SK-N-SH (cell line): ENCODE data around the gene SLC38A3. TPM values are rescaled to one million over a fixed set of nuclear protein-coding genes. Genes with fewer than 3 reads are reported as not detected.
A peak's percentile ranks its signal among the peaks of the same experiment; 100 is the strongest.

Experiments used
- CTCF ChIA-PET: fragments of 300-600, 350-600 bp; formaldehyde crosslinking; extraction: SDS; loops from one replicate; lab custom pipeline; 2021; lab: Yijun Ruan, JAX
- POLR2A ChIA-PET: fragments of 350-600 bp; sonication (Branson Sonifier 250); formaldehyde crosslinking; extraction: SDS; loops from one replicate; lab custom pipeline; 2020; ENCODE audit warnings: antibody characterized with exemption, inconsistent platforms; lab: Yijun Ruan, JAX
- DNase-seq: peaks from one replicate; pipeline ENCODE4 v3.0.0; 2012
- H2AFZ ChIP-seq: fragments of 200-600 bp; sonication (generic); 2 replicates; pipeline ENCODE4 v1.8.1; 2016; ENCODE audit warnings: antibody characterized with exemption, mild to moderate bottlenecking, low read depth
- H3F3A ChIP-seq: fragments of 200-600 bp; sonication (generic); replicated peaks from 2 replicates; pipeline ENCODE3; 2016; ENCODE audit warnings: antibody characterized with exemption, mild to moderate bottlenecking; ENCODE audit not compliant: insufficient read depth
- H3K27ac ChIP-seq, 2 experiments: fragments of 200-500 bp in 1 of 2; fragments of 200-600 bp in 1 of 2; sonication (Bioruptor generic) in 1 of 2; sonication (generic), shearing (Covaris generic) in 1 of 2; 2 replicates each; pipeline versions ENCODE4 v1.5.1 to v1.6.1; 2014 to 2016; ENCODE audit warnings: low read depth in 2 of 2, inconsistent platforms in 1 of 2, low read length in 1 of 2, mild to moderate bottlenecking in 1 of 2, mixed read lengths in 1 of 2
- H3K27me3 ChIP-seq: fragments of 200-600 bp; sonication (generic), shearing (Covaris generic); 2 replicates; pipeline ENCODE4 v1.6.1; 2016; ENCODE audit warnings: mixed run types; ENCODE audit not compliant: insufficient read depth
- H3K36me3 ChIP-seq, 2 experiments: fragments of 200-500 bp in 1 of 2; fragments of 200-600 bp in 1 of 2; sonication (Bioruptor generic) in 1 of 2; sonication (generic) in 1 of 2; replicated peaks in 1 of 2; 2 replicates each; pipeline versions ENCODE3 to v1.5.1; 2014 to 2016; ENCODE audit warnings: low read length in 1 of 2, mild to moderate bottlenecking in 1 of 2; ENCODE audit not compliant: insufficient read depth in 2 of 2, control insufficient read depth in 1 of 2
- H3K4me1 ChIP-seq, 2 experiments: fragments of 200-500 bp in 1 of 2; fragments of 200-600 bp in 1 of 2; sonication (Bioruptor generic) in 1 of 2; sonication (generic), shearing (Covaris generic) in 1 of 2; 2 replicates each; pipeline versions ENCODE4 v1.5.1 to v1.6.1; 2014 to 2016; ENCODE audit warnings: low read depth in 1 of 2, low read length in 1 of 2, mixed run types in 1 of 2; ENCODE audit not compliant: insufficient read depth in 2 of 2, control insufficient read depth in 1 of 2
- H3K4me2 ChIP-seq: fragments of 200-600 bp; sonication (generic), shearing (Covaris generic); 2 replicates; pipeline ENCODE4 v1.6.1; 2017; ENCODE audit warnings: mixed run types
- H3K4me3 ChIP-seq, 2 experiments: fragments of 200-500 bp in 1 of 2; fragments of 200-600 bp in 1 of 2; sonication (Bioruptor generic) in 1 of 2; sonication (generic), shearing (Covaris generic) in 1 of 2; 2 replicates each; pipeline versions ENCODE4 v1.5.1 to v1.8.1; 2014 to 2016; ENCODE audit warnings: low read depth in 2 of 2, inconsistent platforms in 1 of 2, low read length in 1 of 2, mild to moderate bottlenecking in 1 of 2, mixed read lengths in 1 of 2, moderate library complexity in 1 of 2
- H3K79me2 ChIP-seq: fragments of 200-600 bp; sonication (generic); 2 replicates; pipeline ENCODE4 v1.8.1; 2017; ENCODE audit warnings: mild to moderate bottlenecking; ENCODE audit not compliant: insufficient read depth
- H3K9ac ChIP-seq: fragments of 200-600 bp; sonication (generic); 2 replicates; pipeline ENCODE4 v1.6.1; 2017; ENCODE audit warnings: mixed run types
- H3K9me2 ChIP-seq: fragments of 200-600 bp; sonication (generic); 2 replicates; pipeline ENCODE4 v1.6.1; 2017; ENCODE audit warnings: mixed run types
- H3K9me3 ChIP-seq: fragments of 200-600 bp; sonication (generic); 2 replicates; pipeline ENCODE4 v1.6.1; 2017; ENCODE audit warnings: mixed run types, mild to moderate bottlenecking, moderate library complexity
- H4K20me1 ChIP-seq: fragments of 200-600 bp; sonication (generic); 2 replicates; pipeline ENCODE4 v1.6.1; 2017; ENCODE audit warnings: mild to moderate bottlenecking, mixed run types; ENCODE audit not compliant: insufficient read depth
- CHD2 ChIP-seq: fragments of 150-350 bp; IDR thresholded peaks from 2 replicates; pipeline ENCODE4 v1.6.1; 2018; ENCODE audit warnings: low read length; ENCODE audit not compliant: partially characterized antibody
- ELF1 ChIP-seq: IDR thresholded peaks from 2 replicates; pipeline ENCODE4 v1.4.0; 2012
- EP300 ChIP-seq, 2 experiments: IDR thresholded peaks; 2 replicates each; pipeline versions ENCODE4 v1.4.0 to v1.6.1; 2012; ENCODE audit warnings: borderline replicate concordance in 1 of 2, low read depth in 1 of 2, low read length in 1 of 2
- EZH2phosphoT487 ChIP-seq: fragments of 200-600 bp; sonication (generic); IDR thresholded peaks from 2 replicates; pipeline ENCODE4 v1.6.1; 2017; ENCODE audit warnings: low read depth, mixed run types, mild to moderate bottlenecking, antibody characterized with exemption, moderate library complexity, borderline replicate concordance
- FOXM1 ChIP-seq: IDR thresholded peaks from 2 replicates; pipeline ENCODE4 v1.4.0; 2012; ENCODE audit warnings: low read depth, mild to moderate bottlenecking
- NFIC ChIP-seq: IDR thresholded peaks from 2 replicates; pipeline ENCODE4 v1.4.0; 2012; ENCODE audit warnings: borderline replicate concordance
- NRF1 ChIP-seq: IDR thresholded peaks from 2 replicates; pipeline ENCODE4 v1.6.1; 2012; ENCODE audit warnings: low read depth, mild to moderate bottlenecking, low read length
- POLR2AphosphoS5 ChIP-seq: IDR thresholded peaks from 2 replicates; pipeline ENCODE4 v1.6.1; 2012; ENCODE audit warnings: low read depth, low read length
- RAD21 ChIP-seq: IDR thresholded peaks from 2 replicates; pipeline ENCODE4 v1.6.1; 2012; ENCODE audit warnings: mild to moderate bottlenecking, low read length
- RCOR1 ChIP-seq: fragments of 150-350 bp; IDR thresholded peaks from 2 replicates; pipeline ENCODE4 v1.6.1; 2017; ENCODE audit warnings: antibody characterized with exemption, low read length
- SMC3 ChIP-seq: IDR thresholded peaks from 2 replicates; pipeline ENCODE4 v1.6.1; 2012; ENCODE audit warnings: low read depth, low read length, improper control_type of control experiment
- TAF1 ChIP-seq: IDR thresholded peaks from 2 replicates; pipeline ENCODE4 v1.6.1; 2012; ENCODE audit warnings: low read depth, mild to moderate bottlenecking, low read length, moderate library complexity, borderline replicate concordance
- TCF12 ChIP-seq: IDR thresholded peaks from 2 replicates; pipeline ENCODE4 v1.4.0; 2012
- WGBS: methylation state at CpG from one replicate; pipeline ENCODE4 v1.1.6; 2017; ENCODE audit warnings: low lambda C conversion rate; 5-methylcytosine and 5-hydroxymethylcytosine counted together
- polyA plus RNA-seq, 3 experiments: library from polyadenylated mRNA; depleted of rRNA; stranded (reverse); fragments of >200 nt; gene quantifications; 2 replicates each; pipeline ENCODE4 v1.2.3, GENCODE V29; 2012
- TF ChIP-seq, protein P1 (sequence below): IDR thresholded peaks from 2 replicates; pipeline ENCODE4 v1.4.0; 2012; ENCODE audit warnings: low read depth, borderline replicate concordance
- TF ChIP-seq, protein P2 (sequence below): IDR thresholded peaks from 2 replicates; pipeline ENCODE4; 2012
- TF ChIP-seq, protein P3 (sequence below): fragments of 150-350 bp; IDR thresholded peaks from 2 replicates; pipeline ENCODE4 v1.6.1; 2016; ENCODE audit warnings: mild to moderate bottlenecking, low read depth, low read length
- TF ChIP-seq, protein P4 (sequence below): IDR thresholded peaks from 2 replicates; pipeline ENCODE4 v1.4.0; 2012; ENCODE audit warnings: low read depth
- TF ChIP-seq, protein P5 (sequence below): IDR thresholded peaks from 2 replicates; pipeline ENCODE4 v1.4.0; 2012; ENCODE audit warnings: low read depth, borderline replicate concordance
- TF ChIP-seq, protein P6 (sequence below): IDR thresholded peaks from 2 replicates; pipeline ENCODE4 v1.6.1; 2012; ENCODE audit warnings: mild to moderate bottlenecking, low read depth, low read length, moderate library complexity
- TF ChIP-seq, protein P7 (sequence below): fragments of 150-350 bp; IDR thresholded peaks from 2 replicates; pipeline ENCODE4 v1.6.1; 2017; ENCODE audit warnings: antibody characterized with exemption, low read length, low read depth, borderline replicate concordance

The SLC38A3 gene
- polyA plus RNA-seq, 1 of the 3 experiments (the other 2 are of a cell fraction), result 0.84 TPM

DNA sequence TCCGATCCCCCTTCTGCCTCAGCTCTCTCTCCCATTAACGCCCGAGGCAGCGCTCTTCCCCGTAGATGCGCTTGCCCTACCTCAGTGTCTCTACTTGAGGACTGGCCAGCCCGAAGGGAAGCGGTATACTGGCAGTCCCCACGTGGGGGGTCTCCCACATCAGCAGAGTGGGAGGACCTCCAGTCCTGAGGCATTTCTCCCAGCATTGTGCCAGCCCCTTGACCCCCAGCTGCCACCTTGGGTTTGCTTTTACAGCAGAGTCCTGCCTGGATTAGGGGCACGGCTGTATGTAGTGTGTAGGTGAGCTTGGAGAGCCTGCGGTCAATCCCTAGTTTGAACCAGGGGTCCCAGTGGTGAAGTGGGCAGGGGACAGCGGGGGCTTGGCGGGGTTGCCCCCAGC, 49.2 kb upstream of the SLC38A3 start:
- Histone ChIP-seq H3K4me2 (peak overlapping the region; percentile 89), H3K27ac (no peak overlapping the region), H3F3A (no peaks in the 10 kb centered on the region), H2AFZ (no peak overlapping the region), H3K27me3 (no peaks in the 10 kb centered on the region), H4K20me1 (no peaks in the 10 kb centered on the region), H3K4me1 (peaks cover 22 to 38% of the 10 kb centered on the region in 2 experiments; a peak in 2 of 4 replicates), H3K9me2 (no peaks in the 10 kb centered on the region), H3K4me3 (peak overlapping the region; percentile 64 to 67), H3K79me2 (peaks cover 26% of the 10 kb centered on the region), H3K9ac (peak overlapping the region; percentile 54; the same call in 1 of the 2 replicates), H3K36me3 (peaks cover 0 to 3% of the 10 kb centered on the region in 2 experiments), H3K9me3 (no peaks in the 10 kb centered on the region)
- ChIA-PET CTCF (interaction anchor here (0.7 to 2.4 kb wide), 13 partner anchors 9 to 118 kb away, joined by 3 to 20 read pairs (median 5); no protein-coding TSS in a partner anchor), POLR2A (no interaction called here)
- DNase-seq, result no peak
- 86% methylated on average over 12 of the region's 13 CpGs for WGBS
- TF ChIP-seq TAF1, result no peak
- TF ChIP-seq, protein P1, sequence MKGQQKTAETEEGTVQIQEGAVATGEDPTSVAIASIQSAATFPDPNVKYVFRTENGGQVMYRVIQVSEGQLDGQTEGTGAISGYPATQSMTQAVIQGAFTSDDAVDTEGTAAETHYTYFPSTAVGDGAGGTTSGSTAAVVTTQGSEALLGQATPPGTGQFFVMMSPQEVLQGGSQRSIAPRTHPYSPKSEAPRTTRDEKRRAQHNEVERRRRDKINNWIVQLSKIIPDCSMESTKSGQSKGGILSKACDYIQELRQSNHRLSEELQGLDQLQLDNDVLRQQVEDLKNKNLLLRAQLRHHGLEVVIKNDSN, result no peak
- no peak for TF ChIP-seq EZH2phosphoT487
- no peak for TF ChIP-seq RAD21
- TF ChIP-seq, protein P2, sequence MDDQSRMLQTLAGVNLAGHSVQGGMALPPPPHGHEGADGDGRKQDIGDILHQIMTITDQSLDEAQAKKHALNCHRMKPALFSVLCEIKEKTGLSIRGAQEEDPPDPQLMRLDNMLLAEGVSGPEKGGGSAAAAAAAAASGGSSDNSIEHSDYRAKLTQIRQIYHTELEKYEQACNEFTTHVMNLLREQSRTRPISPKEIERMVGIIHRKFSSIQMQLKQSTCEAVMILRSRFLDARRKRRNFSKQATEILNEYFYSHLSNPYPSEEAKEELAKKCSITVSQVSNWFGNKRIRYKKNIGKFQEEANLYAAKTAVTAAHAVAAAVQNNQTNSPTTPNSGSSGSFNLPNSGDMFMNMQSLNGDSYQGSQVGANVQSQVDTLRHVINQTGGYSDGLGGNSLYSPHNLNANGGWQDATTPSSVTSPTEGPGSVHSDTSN, result no peak
- TF ChIP-seq, protein P3, sequence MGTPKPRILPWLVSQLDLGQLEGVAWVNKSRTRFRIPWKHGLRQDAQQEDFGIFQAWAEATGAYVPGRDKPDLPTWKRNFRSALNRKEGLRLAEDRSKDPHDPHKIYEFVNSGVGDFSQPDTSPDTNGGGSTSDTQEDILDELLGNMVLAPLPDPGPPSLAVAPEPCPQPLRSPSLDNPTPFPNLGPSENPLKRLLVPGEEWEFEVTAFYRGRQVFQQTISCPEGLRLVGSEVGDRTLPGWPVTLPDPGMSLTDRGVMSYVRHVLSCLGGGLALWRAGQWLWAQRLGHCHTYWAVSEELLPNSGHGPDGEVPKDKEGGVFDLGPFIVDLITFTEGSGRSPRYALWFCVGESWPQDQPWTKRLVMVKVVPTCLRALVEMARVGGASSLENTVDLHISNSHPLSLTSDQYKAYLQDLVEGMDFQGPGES, result no peak
- no peak for TF ChIP-seq TCF12
- TF ChIP-seq, protein P4, sequence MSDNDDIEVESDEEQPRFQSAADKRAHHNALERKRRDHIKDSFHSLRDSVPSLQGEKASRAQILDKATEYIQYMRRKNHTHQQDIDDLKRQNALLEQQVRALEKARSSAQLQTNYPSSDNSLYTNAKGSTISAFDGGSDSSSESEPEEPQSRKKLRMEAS, result no peak
- TF ChIP-seq FOXM1, result no peak
- TF ChIP-seq EP300 (IDR thresholded peaks at IDR 0.05; ENCODE audit: borderline replicate concordance in 1 of 2, low read depth in 1 of 2, low read length in 1 of 2), result no peak
- TF ChIP-seq, protein P5, sequence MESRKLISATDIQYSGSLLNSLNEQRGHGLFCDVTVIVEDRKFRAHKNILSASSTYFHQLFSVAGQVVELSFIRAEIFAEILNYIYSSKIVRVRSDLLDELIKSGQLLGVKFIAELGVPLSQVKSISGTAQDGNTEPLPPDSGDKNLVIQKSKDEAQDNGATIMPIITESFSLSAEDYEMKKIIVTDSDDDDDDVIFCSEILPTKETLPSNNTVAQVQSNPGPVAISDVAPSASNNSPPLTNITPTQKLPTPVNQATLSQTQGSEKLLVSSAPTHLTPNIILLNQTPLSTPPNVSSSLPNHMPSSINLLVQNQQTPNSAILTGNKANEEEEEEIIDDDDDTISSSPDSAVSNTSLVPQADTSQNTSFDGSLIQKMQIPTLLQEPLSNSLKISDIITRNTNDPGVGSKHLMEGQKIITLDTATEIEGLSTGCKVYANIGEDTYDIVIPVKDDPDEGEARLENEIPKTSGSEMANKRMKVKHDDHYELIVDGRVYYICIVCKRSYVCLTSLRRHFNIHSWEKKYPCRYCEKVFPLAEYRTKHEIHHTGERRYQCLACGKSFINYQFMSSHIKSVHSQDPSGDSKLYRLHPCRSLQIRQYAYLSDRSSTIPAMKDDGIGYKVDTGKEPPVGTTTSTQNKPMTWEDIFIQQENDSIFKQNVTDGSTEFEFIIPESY, result no peak
- TF ChIP-seq ELF1, result no peak
- TF ChIP-seq NRF1, result no peak
- TF ChIP-seq RCOR1, result no peak
- TF ChIP-seq, protein P6, sequence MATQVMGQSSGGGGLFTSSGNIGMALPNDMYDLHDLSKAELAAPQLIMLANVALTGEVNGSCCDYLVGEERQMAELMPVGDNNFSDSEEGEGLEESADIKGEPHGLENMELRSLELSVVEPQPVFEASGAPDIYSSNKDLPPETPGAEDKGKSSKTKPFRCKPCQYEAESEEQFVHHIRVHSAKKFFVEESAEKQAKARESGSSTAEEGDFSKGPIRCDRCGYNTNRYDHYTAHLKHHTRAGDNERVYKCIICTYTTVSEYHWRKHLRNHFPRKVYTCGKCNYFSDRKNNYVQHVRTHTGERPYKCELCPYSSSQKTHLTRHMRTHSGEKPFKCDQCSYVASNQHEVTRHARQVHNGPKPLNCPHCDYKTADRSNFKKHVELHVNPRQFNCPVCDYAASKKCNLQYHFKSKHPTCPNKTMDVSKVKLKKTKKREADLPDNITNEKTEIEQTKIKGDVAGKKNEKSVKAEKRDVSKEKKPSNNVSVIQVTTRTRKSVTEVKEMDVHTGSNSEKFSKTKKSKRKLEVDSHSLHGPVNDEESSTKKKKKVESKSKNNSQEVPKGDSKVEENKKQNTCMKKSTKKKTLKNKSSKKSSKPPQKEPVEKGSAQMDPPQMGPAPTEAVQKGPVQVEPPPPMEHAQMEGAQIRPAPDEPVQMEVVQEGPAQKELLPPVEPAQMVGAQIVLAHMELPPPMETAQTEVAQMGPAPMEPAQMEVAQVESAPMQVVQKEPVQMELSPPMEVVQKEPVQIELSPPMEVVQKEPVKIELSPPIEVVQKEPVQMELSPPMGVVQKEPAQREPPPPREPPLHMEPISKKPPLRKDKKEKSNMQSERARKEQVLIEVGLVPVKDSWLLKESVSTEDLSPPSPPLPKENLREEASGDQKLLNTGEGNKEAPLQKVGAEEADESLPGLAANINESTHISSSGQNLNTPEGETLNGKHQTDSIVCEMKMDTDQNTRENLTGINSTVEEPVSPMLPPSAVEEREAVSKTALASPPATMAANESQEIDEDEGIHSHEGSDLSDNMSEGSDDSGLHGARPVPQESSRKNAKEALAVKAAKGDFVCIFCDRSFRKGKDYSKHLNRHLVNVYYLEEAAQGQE, result no peak
- no peak for TF ChIP-seq NFIC
- TF ChIP-seq, protein P7, sequence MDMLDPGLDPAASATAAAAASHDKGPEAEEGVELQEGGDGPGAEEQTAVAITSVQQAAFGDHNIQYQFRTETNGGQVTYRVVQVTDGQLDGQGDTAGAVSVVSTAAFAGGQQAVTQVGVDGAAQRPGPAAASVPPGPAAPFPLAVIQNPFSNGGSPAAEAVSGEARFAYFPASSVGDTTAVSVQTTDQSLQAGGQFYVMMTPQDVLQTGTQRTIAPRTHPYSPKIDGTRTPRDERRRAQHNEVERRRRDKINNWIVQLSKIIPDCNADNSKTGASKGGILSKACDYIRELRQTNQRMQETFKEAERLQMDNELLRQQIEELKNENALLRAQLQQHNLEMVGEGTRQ, result no peak
- no peak for TF ChIP-seq POLR2AphosphoS5
- no peak for TF ChIP-seq SMC3
- TF ChIP-seq CHD2, result no peak
